Activated naive CD8-positive, alpha-beta T cell treated with anti-CD3 and anti-CD28 coated beads, Interleukin-2, amount 50 U/mL, for 16 hours (primary cell): Measurements from ENCODE around the gene XRCC4.
"Not testable (repeated sequence)": the region's sequence is repeated elsewhere in the genome, so short reads cannot be mapped to it uniquely, and the experiment has no call there.

ENCODE experiments used
- DNase-seq: peaks from one replicate; pipeline ENCODE4 v3.0.0-alpha.2; 2020; ENCODE audit warnings: low read depth, low spot score

Gene XRCC4

GRCh38 chr5:83076742-83077661 lies at the start of gene XRCC4, which contains the start of gene TMEM167A:
Gene XRCC4, plus strand, starts transcription at chr5:83077547. Its CDS starts 27,373 bp downstream, at chr5:83104920.
Gene TMEM167A, minus strand, starts transcription at chr5:83077394. Its CDS starts 71 bp downstream, at chr5:83077323.
- DNase-seq, result peak; percentile 82

- no peak for DNase-seq
Measured at GRCh38 chr5:83029912-83030311, 47.4 kb upstream of the XRCC4 start.

- DNase-seq, result no peak
Measured at GRCh38 chr5:83031381-83031780, 46.0 kb upstream of the XRCC4 start.

GRCh38 chr5:83034036-83034435 lies 43.3 kb upstream of the XRCC4 start:
- no peak for DNase-seq

- DNase-seq, result no peak
Measured at GRCh38 chr5:83034528-83035207, 42.7 kb upstream of the XRCC4 start.

- DNase-seq, result no peak
Measured at GRCh38 chr5:83035373-83036100, 41.8 kb upstream of the XRCC4 start.

- DNase-seq, result no peak
Measured at GRCh38 chr5:83036991-83037575, 40.3 kb upstream of the XRCC4 start.

GRCh38 chr5:83038924-83039323 lies 38.4 kb upstream of the XRCC4 start:
- no peak for DNase-seq

- DNase-seq, result no peak
Measured at GRCh38 chr5:83042507-83042906, 34.8 kb upstream of the XRCC4 start.

GRCh38 chr5:83044926-83045325 lies 32.4 kb upstream of the XRCC4 start:
- no peak for DNase-seq

- DNase-seq, result no peak
Measured at GRCh38 chr5:83048277-83048676, 29.1 kb upstream of the XRCC4 start.

GRCh38 chr5:83048811-83049210 lies 28.5 kb upstream of the XRCC4 start:
- DNase-seq, result no peak

GRCh38 chr5:83049370-83049885 lies 27.9 kb upstream of the XRCC4 start:
- DNase-seq, result no peak

GRCh38 chr5:83050723-83051340 lies 26.5 kb upstream of the XRCC4 start:
- DNase-seq, result no peak

GRCh38 chr5:83055166-83055565 lies 22.2 kb upstream of the XRCC4 start:
- DNase-seq, result no peak

- no peak for DNase-seq
Measured at GRCh38 chr5:83058726-83059125, 18.6 kb upstream of the XRCC4 start.

- DNase-seq, result no peak
Measured at GRCh38 chr5:83059341-83059740, 18.0 kb upstream of the XRCC4 start.

GRCh38 chr5:83066548-83067110 lies 10.7 kb upstream of the XRCC4 start:
- DNase-seq, result no peak

GRCh38 chr5:83067377-83067776 lies 10.0 kb upstream of the XRCC4 start:
- not testable (repeated sequence) for DNase-seq

GRCh38 chr5:83069096-83069799 lies 8.1 kb upstream of the XRCC4 start:
- DNase-seq, result no peak
